Esophagus muscularis mucosa (tissue), 4 donors: Measurements from ENCODE around the gene POFUT2. TPM values are rescaled to one million over a fixed set of nuclear protein-coding genes. Genes with fewer than 3 reads are reported as not detected.

ENCODE experiments used
- DNase-seq: peaks from one replicate; pipeline ENCODE4 v3.0.0-alpha.2; 2017; ENCODE audit errors: extremely low spot score
- H3K27ac ChIP-seq, 4 donors: fragments of 200-600 bp; sonication (generic); replicated peaks in 1 of 4; 1 replicate in 3 of 4; 2 replicates in 1 of 4; pipeline ENCODE4 v1.5.1; 2016 to 2019; ENCODE audit warnings: mild to moderate bottlenecking in 1 of 4
- H3K27me3 ChIP-seq, 4 donors: fragments of 200-600 bp; sonication (generic); one replicate each; pipeline versions ENCODE4 v1.5.1 to v1.6.0; 2016 to 2019
- H3K36me3 ChIP-seq, 4 donors: fragments of 200-600 bp; sonication (generic); one replicate each; pipeline ENCODE4 v1.5.1; 2016 to 2019
- H3K4me1 ChIP-seq, 4 donors: fragments of 200-600 bp; sonication (generic); one replicate each; pipeline ENCODE4 v1.5.1; 2016 to 2019
- H3K4me3 ChIP-seq, 4 donors: fragments of 200-600 bp; sonication (generic); 1 replicate in 2 of 4; 2 replicates in 2 of 4; pipeline ENCODE4 v1.5.1; 2016 to 2019; ENCODE audit warnings: mild to moderate bottlenecking in 4 of 4, moderate library complexity in 1 of 4
- H3K9me3 ChIP-seq, 4 donors: fragments of 200-600 bp; sonication (generic); 1 replicate in 3 of 4; 2 replicates in 1 of 4; pipeline ENCODE4 v1.5.1; 2016 to 2019
- EP300 ChIP-seq: sonication (generic); formaldehyde crosslinking; IDR thresholded peaks from one replicate; pipeline ENCODE4 v1.6.1; 2017; ENCODE audit warnings: antibody characterized with exemption
- POLR2A ChIP-seq: fragments of 450-650 bp; IDR thresholded peaks from one replicate; pipeline ENCODE4 v1.6.1; 2017; ENCODE audit warnings: antibody characterized with exemption, moderate library complexity, mild to moderate bottlenecking, low read depth
- POLR2AphosphoS5 ChIP-seq, 2 donors: sonication (generic); formaldehyde crosslinking; IDR thresholded peaks; one replicate each; pipeline ENCODE4 v1.6.1; 2017; ENCODE audit warnings: antibody characterized with exemption in 2 of 2
- WGBS: methylation state at CpG from one replicate; pipeline ENCODE4 v1.1.5; 2018; 5-methylcytosine and 5-hydroxymethylcytosine counted together
- intact Hi-C: fragments of 100-400 bp; cut with DNase I; formaldehyde crosslinking; loops from one replicate; pipeline ENCODE4 v1.15.1; 2023
- total RNA-seq, 4 donors: library from RNA; depleted of rRNA; stranded (reverse); fragments of >200 nt; gene quantifications; one replicate each; pipeline versions ENCODE4 v1.1.0 to v1.2.1, GENCODE V29; 2016
- TF ChIP-seq, protein P1 (sequence below), 3 experiments: fragments of 200-600 bp in 2 of 3; fragments of 450-650 bp in 1 of 3; sonication (generic) in 2 of 3; IDR thresholded peaks; one replicate each; pipeline ENCODE4 v1.5.1; 2017 to 2019; ENCODE audit warnings: antibody characterized with exemption in 3 of 3, mild to moderate bottlenecking in 2 of 3, moderate library complexity in 1 of 3

POFUT2 gene
- total RNA-seq, 4 donors from 2014 or later = 15.8 to 21.6 (median 18.7) TPM

DNA sequence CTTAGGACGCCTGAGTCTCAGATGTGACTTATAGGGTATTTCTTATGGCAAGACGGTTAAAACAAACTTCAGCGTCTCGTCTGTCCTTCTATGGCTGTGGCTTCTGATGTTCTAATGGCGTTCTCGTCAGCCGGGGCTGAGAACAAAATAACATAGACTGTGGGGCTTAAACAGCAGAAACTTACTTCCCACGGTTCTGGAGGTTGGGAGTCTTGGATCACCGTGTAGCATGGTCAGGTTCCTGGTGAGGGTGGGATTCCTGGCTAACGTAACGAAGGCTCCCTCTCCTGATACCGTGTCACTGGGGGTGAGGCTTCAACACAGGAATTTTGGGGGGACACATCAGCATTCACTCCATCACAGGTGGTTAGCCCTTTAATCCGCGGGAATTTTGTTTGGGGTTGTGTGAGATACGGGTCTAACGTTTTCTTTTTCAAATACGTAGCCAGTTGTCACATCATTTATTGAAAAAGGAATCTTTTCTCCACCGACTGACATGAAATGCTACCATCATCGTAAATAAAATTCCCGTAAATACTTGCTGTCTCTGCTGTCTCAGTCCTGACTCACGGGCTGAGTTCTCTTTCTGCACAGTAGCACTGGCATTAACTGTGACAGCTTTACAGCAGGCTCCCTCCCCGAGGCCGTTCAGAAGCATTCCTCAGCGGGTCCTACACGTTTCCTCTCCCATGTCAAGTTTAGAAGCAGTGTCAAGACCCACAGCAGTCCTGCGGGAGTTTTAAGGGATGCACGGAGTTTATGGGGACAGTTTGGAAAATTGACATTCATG lies 8.1 kb upstream of the POFUT2 start:
- no peaks in the 10 kb centered on the region for H3K36me3 ChIP-seq
- peak overlapping the region; percentile 85 to 93 (median 90) for H3K27ac ChIP-seq
- no peak for DNase-seq
- H3K4me1 ChIP-seq = peaks cover 53 to 70% (median 62%) of the 10 kb centered on the region in 4 donors
- WGBS = 80% methylated on average over 27 of the region's 27 CpGs
- H3K9me3 ChIP-seq = no peaks in the 10 kb centered on the region
- H3K4me3 ChIP-seq = no peak overlapping the region
- no peaks in the 10 kb centered on the region for H3K27me3 ChIP-seq
- TF ChIP-seq, protein P1, sequence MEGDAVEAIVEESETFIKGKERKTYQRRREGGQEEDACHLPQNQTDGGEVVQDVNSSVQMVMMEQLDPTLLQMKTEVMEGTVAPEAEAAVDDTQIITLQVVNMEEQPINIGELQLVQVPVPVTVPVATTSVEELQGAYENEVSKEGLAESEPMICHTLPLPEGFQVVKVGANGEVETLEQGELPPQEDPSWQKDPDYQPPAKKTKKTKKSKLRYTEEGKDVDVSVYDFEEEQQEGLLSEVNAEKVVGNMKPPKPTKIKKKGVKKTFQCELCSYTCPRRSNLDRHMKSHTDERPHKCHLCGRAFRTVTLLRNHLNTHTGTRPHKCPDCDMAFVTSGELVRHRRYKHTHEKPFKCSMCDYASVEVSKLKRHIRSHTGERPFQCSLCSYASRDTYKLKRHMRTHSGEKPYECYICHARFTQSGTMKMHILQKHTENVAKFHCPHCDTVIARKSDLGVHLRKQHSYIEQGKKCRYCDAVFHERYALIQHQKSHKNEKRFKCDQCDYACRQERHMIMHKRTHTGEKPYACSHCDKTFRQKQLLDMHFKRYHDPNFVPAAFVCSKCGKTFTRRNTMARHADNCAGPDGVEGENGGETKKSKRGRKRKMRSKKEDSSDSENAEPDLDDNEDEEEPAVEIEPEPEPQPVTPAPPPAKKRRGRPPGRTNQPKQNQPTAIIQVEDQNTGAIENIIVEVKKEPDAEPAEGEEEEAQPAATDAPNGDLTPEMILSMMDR (IDR thresholded peaks at IDR 0.05) = no peak
- TF ChIP-seq POLR2A (no peak), POLR2AphosphoS5 (IDR thresholded peaks at IDR 0.05) (no peak), EP300 (no peak)
- intact Hi-C loops = no loop called here

DNA sequence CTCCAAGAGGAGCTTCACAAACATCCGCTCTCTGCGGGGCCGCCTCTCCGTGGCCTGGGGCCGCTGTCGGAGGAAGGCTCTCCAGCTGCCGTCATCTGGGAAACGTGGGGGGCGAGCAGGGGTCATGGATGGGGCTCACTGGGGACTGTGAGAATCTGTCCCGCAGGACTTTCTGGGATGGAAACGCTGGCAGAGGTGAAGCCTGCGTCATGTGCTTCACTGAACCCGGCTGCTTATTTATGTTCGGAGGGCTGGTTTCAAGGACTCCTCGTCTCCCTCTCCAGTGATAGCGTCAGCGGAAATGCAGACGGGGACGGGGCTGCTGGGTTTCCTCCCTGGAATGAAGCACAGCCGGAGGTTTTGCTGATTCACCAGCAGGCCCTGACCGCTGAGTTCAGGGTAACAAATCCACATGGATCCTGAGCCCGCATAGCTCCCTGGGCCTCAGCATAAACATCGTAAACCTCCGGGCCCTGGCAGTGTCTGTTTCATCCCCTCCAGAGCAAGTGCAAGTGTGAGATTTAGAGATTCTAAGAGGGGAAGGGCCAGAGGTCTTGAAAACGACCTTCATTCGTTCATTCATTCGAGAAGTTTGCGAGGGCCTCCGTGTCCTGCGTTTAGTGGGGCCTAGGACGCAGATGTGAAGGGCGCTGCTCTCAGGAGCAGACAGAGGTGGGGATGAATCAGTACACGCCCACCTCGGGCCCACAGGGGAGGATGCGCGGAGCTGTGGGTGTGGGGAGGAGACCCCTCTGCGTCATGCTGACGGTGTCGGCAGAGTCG lies 7.0 kb upstream of the POFUT2 start:
- intact Hi-C loops = no loop called here
- Histone ChIP-seq H3K27me3 (no peaks in the 10 kb centered on the region), H3K27ac (peak overlapping the region; percentile 85 to 93 (median 90)), H3K4me1 (peaks cover 42 to 60% (median 57%) of the 10 kb centered on the region in 4 donors), H3K36me3 (no peaks in the 10 kb centered on the region), H3K4me3 (peak overlapping the region in 1 of 4 donors; percentile 24), H3K9me3 (no peaks in the 10 kb centered on the region)
- TF ChIP-seq EP300 = peak; percentile 93
- TF ChIP-seq, protein P1 (IDR thresholded peaks at IDR 0.05) = no peak
- TF ChIP-seq POLR2AphosphoS5 (IDR thresholded peaks at IDR 0.05) = peak; percentile 79 to 92
- DNase-seq = peak; percentile 96
- WGBS = 51% methylated on average over 27 of the region's 40 CpGs

DNA sequence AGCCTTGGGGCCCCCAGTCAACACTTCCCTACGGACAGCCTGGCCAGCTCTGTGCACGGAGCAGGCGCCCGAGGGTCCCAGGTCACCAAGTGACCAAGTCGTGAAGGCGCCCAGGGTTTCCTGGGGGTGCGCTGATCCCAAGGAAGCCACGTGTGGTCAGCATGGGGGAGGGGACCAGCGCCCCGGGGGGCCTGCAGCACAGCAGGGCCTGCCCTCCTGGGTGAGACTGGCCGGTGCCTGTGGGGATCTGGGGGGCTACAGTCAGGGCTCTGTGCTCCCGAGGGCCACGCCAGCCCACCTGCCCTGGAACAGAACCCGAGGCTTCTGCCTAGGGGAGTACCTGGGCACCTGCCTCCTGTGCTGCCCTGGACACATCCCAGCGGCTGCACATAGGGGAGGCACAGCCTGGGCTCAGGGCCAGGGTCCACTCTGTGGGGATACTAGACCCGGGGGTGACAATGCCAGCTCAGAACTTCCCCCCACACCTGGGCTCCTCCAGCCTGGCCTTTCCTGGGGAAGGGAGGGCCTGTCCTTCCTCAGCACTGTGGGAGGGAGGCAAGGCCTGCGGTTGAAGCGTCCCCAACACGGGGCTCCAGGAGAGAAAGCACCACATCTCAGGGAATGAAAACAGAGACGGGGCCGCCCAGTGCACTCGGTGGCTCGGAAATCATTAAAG lies 6.2 kb upstream of the POFUT2 start:
- no peak for DNase-seq
- peaks cover 39 to 59% (median 56%) of the 10 kb centered on the region in 4 donors for H3K4me1 ChIP-seq
- no peaks in the 10 kb centered on the region for H3K36me3 ChIP-seq
- intact Hi-C loops = no loop called here
- H3K27ac ChIP-seq = peak overlapping the region; percentile 85 to 93 (median 90)
- H3K4me3 ChIP-seq = peak overlapping the region in 1 of 4 donors; percentile 24
- H3K27me3 ChIP-seq = no peaks in the 10 kb centered on the region
- TF ChIP-seq, protein P1 (IDR thresholded peaks at IDR 0.05) = no peak
- TF ChIP-seq POLR2AphosphoS5 (IDR thresholded peaks at IDR 0.05) (no peak), EP300 (no peak), POLR2A (no peak)
- 65% methylated on average over 15 of the region's 23 CpGs for WGBS
- H3K9me3 ChIP-seq = no peaks in the 10 kb centered on the region

DNA sequence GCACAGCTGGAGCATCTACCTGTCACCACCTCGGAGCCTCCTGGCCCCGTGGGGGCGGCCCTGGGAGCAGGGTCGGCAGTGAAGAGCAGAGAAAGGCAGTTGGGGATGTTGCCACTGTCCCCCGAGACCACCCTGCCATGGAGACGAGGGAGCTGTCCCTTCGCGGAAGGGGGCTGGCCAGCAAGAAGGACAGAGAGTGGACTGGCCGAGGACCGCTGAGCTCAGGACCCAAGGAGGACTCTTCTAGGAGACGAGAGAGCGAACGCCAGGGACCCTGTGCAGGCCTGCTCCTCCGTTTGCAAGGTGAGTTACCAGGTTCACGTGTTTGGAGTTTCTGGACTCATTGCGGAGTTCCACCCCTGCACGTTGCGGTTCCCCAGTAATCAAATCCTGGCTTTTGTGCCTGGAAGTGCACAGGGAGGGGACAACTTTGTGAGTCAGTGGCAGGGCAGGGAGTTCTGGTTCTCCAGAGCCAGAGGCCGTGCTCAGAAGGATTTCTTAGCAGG lies 5.6 kb upstream of the POFUT2 start:
- H3K27me3 ChIP-seq = no peaks in the 10 kb centered on the region
- H3K27ac ChIP-seq = peak overlapping the region; percentile 85 to 93 (median 90)
- H3K36me3 ChIP-seq = no peaks in the 10 kb centered on the region
- H3K4me3 ChIP-seq = no peak overlapping the region
- peaks cover 45 to 65% (median 62%) of the 10 kb centered on the region in 4 donors for H3K4me1 ChIP-seq
- H3K9me3 ChIP-seq = no peaks in the 10 kb centered on the region
- intact Hi-C loops = no loop called here
- DNase-seq = no peak
- TF ChIP-seq POLR2AphosphoS5 (IDR thresholded peaks at IDR 0.05) (peak in 1 of 2 donors; percentile 17), EP300 (no peak)
- TF ChIP-seq, protein P1 (IDR thresholded peaks at IDR 0.05) = no peak
- 80% methylated on average over 19 of the region's 19 CpGs for WGBS
